Stimulated activated CD8-positive, alpha-beta memory T cell treated with anti-CD3 and anti-CD28 coated beads, Interleukin-2, amount 100 ng/mL, for 48 hours (primary cell): Measurements from ENCODE around the gene ALKBH1.
"Not testable (repeated sequence)": the region's sequence is repeated elsewhere in the genome, so short reads cannot be mapped to it uniquely, and the experiment has no call there.

Experiments used
- DNase-seq, 2 donors: peaks; one replicate each; pipeline ENCODE4 v3.0.0-alpha.2; 2020; ENCODE audit warnings: low read depth in 2 of 2

ALKBH1 gene

DNA sequence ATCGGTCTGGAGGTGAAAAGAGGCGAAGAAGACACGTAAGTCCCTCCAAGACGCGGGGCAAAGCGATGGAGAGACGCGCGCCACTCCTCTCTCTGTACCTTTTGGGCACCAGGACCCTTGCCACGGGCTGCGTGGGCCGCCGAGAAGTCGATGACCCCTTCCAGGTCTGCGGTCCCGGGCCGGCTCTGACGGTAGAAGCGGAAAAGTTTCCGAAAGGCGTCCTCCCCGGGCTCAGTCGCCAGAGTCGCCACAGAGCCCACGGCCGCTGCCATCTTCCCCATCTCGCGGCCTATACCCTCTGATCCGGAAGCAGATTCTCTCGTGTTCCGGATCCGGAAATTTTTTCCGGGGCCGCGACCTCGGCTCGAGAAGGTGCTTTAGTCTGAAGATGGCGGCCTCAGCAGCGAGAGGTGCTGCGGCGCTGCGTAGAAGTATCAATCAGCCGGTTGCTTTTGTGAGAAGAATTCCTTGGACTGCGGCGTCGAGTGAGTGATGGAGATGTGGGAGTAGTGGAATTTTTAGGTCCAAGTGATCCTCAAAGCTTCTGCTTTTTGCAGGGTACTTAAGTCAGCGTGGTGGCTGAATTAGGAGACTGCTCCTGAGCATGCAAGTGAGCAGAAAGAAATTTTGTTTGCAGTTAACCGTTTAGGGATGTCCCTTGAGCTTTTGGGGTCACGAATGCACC is at the start of gene ALKBH1, which contains the start of gene SLIRP:
TSS of gene ALKBH1 (minus strand) at position 300 of the 685 bp plus-strand sequence. CDS start at position 281, 19 bp downstream.
TSS of gene SLIRP (plus strand) at position 380 of the 685 bp plus-strand sequence. CDS start at position 389, 9 bp downstream.
- DNase-seq: peak; percentile 73 to 75

GRCh38 chr14:77752799-77753516 is 45.1 kb upstream of the ALKBH1 start:
- DNase-seq: no peak

DNA sequence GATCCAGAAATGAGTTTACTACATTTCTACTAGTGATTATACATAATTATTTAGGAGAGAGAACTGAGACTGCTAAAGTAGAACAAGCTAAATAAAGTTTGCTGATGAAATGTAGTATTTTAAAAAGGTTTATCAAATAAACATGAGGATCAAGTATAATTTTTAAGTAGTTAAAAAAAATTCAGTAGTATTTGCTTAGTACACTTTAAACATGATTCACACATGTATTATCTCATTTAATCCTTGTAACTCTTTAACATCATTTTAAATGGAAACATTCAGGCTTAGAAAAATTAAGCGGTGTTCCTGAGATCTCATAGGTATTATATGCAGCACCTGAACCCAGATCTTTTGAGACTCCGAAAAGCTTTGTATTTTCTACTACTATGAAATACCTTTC is 44.4 kb upstream of the ALKBH1 start:
- no peak for DNase-seq

DNA sequence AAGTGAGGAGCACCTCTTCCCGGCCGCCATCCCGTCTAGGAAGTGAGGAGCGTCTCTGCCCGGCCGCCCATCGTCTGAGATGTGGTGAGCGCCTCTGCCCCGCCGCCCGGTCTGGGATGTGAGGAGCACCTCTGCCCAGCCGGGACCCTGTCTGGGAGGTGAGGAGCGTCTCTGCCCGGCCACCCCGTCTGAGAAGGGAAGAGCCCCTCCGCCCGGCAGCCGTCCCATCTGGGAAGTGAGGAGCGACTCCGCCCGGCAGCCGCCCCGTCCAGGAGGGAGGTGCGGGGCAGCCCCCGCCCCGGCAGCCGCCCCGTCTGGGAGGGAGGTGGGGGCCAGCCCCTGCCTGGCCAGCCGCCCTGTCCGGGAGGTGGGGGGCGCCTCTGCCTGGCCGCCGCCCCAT is 39.6 kb upstream of the ALKBH1 start:
- DNase-seq: not testable (repeated sequence)

GRCh38 chr14:77746064-77746702 is 38.4 kb upstream of the ALKBH1 start:
- no peak for DNase-seq

DNA sequence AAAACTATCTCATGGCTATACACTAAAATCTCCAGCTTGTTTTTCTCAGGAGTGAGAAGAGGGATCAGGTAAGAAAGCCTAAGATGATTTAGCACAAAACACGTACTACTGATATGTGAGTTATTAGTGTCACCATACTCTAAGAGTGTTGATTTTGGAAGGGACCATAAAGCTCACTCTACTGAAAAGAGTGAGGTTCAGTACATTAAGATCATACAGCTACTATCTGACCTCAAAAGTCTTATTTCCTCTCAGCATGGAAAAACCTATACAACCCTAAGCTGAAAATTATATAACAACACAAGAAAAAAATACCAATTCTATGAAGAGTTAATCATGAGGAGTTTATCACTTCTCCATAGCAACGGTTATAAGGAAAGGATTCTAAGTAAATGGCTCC is 33.6 kb upstream of the ALKBH1 start:
- no peak for DNase-seq

- no peak for DNase-seq
Measured at GRCh38 chr14:77738559-77739250, 30.9 kb upstream of the ALKBH1 start.

- no peak for DNase-seq
Measured at GRCh38 chr14:77730976-77731497, 23.2 kb upstream of the ALKBH1 start.

DNA sequence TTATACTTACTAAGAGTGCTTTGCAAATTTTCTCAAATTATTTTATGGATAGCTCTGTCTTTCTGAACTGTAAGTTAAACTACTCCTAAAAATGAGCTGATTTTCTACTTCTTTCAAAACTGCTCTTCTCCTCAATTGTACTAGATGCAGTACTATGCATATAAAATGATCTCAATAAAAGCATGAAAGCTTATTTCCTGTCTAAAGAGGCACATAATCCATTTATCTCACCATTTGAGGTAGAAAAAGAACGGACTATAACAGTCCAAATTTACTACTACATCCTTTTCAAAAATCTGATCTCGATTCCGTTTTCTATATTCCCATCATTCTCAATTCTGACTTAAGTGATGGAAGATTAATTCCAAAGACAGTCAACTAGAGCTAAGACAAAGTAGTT is 14.5 kb upstream of the ALKBH1 start:
- DNase-seq: no peak

GRCh38 chr14:77721437-77721836 is 13.6 kb upstream of the ALKBH1 start:
- no peak for DNase-seq

- no peak for DNase-seq
Measured at GRCh38 chr14:77717608-77718305, 9.9 kb upstream of the ALKBH1 start.

DNA sequence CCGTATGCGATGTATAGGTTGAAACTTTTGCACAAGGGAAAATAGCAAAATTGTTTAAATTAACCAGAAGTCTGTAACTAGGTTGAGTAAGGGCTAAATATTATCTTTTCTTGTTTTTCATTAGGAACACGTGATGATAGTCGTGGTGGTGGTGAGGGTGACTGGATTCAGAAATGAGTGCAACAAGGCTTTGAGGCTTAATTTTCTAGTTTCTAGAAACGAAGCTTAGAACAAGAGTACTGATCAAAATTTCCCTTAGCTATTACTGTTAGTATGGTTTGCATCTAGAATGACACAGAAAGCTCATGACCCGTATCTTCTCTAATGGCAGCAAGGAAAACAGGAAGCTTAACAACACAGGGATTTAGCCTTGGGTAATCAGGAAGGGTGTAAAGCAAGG is 7.1 kb upstream of the ALKBH1 start:
- DNase-seq: no peak

GRCh38 chr14:77710364-77710763 is 2.5 kb upstream of the ALKBH1 start:
- no peak for DNase-seq

- no peak for DNase-seq
Measured at GRCh38 chr14:77709412-77709811, 1.6 kb upstream of the ALKBH1 start.

GRCh38 chr14:77708749-77709148 is 926 bp upstream of the ALKBH1 start:
- no peak for DNase-seq

DNA sequence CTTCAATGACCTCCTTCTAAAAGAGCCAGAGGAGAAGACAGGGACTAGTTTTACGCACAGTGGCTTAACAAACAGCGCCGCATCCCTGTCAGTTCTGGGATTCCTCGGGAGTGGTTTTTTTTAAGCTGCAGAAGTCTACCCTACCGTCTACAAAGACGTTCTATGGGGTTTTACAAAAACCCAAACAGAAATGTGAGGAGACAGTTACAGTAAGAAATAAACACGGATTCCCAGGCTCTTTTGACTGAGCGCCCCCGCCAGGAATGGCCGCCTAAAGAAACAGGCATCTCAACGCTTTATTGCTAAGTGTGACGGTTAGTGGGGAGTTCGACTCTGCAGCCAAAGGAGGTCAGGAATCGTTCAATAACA is 484 bp downstream of the ALKBH1 start:
- DNase-seq: no peak

DNA sequence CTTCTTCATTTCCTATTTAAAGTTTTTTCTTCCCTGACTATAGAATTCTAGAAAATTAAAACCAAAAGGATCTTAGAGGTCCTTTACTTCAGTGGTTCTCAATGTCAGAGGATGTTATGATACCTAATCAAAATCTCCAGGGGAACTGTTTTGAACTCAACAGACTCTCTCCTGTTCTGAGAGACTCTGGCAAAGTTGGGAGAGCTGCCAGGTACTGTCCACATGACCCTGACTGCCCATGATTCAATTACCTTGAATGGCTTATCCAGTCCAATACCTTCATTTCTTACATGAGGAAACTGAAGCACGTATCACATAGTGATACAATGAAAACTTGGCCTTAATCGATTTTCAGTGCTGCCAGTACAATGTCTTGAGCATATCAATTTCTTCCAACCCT is 16.6 kb downstream of the ALKBH1 start:
- DNase-seq: no peak

DNA sequence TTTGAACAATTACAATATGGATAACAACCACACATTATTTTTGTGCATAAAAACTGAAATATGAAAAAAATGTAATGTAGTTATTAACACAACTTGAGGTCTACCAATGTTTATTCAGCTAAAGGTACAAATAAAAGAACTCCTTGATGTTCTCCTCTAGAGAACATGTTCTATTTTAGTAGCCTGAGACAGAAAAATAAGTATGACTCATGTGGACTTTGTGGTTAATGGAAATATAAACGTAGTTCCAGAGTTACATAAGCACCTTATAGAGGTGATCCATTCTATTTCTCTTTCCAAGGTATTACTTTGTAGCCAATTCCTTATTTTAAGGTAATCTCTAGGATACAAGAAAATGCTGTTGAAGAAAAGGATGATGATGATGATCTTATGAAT is 25.7 kb downstream of the ALKBH1 start:
- DNase-seq: no peak

DNA sequence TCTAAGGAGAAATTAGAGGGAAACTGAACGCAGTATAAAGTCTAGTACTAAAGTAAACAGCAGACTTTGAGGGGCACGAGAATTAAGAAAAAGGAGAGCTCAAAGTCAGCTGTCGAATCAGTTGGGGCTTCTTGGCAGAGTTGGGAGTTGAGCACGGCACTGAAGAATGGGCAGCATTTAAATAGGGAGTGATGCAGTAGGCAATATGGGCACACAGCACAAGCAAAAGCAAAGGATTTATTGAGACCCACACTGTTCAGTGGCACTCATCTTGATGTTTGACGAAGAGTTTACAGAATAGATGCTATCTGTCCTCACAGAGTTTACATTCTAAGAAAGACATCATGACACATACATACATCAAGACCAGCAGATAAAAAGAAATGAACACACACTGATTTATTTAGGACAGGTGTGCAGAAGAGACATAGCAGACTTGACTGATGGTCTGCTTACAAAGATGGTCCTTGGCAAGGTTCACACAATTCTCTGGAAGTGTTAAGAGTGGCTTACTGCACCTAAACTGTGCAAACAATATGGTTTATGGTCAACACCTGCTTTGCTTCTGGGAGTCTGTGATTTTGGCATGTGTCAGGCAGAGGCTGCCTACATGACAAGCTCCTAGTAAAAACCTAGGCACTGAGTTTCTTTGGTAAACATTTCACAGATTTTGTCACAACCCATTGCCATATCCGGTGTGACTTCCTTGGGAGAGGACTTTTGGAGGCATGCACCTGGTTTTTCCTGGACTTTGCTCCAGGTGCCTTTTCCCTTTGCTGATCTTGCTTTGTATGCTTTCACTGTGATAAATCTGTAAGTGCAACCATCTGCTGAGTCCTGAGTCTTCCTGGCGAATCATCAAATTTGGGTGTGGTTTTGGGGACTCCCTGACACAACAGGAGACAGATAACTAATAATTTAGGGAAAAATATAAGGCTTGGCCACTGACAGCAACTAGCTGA is 26.3 kb downstream of the ALKBH1 start:
- no peak for DNase-seq

DNA sequence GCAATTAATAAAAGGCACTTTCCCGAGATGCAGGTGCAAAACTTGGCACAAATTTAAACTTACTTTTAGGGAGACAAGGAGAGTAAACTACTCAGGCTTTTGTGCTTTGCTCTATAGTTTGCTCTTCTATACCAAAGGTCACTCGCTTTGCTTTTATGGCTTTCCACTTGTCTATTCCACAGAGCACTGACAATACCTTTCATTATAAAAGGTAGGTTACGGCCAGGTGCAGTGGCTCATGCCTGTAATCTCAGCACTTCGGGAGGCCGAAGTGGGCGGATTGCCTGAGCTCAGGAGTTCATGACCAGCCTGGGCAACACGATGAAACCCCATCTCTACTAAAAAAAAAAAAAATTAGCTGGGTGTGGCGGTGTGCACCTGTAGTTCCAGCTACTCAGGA is 32.9 kb downstream of the ALKBH1 start:
- no peak for DNase-seq
